Measurements from ENCODE around the gene PCP2.

DNA sequence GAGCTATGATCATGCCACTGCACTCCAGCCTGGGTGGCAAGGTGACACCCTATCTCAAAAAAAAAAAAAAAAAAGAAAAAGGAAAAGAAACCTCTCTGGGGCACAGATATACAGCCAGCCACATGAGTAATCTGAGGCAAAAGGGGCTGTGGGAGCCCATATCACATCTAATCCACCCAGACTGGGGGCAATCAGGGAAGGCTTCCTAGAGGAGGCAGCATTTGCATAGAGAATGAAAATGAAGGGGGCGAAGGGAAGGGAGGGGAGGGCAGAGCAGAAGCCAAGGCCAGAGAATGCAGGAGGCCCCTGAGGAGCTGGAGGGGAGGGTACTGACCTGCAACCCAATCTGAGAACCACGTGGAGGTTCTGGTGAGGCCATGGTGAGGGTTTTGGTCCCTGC is 16.6 kb upstream of the PCP2 start:
- TF ChIP-seq POLR2A (IDR thresholded peaks at IDR 0.05): no peak
- TF ChIP-seq, protein P1, sequence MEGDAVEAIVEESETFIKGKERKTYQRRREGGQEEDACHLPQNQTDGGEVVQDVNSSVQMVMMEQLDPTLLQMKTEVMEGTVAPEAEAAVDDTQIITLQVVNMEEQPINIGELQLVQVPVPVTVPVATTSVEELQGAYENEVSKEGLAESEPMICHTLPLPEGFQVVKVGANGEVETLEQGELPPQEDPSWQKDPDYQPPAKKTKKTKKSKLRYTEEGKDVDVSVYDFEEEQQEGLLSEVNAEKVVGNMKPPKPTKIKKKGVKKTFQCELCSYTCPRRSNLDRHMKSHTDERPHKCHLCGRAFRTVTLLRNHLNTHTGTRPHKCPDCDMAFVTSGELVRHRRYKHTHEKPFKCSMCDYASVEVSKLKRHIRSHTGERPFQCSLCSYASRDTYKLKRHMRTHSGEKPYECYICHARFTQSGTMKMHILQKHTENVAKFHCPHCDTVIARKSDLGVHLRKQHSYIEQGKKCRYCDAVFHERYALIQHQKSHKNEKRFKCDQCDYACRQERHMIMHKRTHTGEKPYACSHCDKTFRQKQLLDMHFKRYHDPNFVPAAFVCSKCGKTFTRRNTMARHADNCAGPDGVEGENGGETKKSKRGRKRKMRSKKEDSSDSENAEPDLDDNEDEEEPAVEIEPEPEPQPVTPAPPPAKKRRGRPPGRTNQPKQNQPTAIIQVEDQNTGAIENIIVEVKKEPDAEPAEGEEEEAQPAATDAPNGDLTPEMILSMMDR (IDR thresholded peaks at IDR 0.05): no peak

All from Peyer's patch (tissue), 4 donors.